Measurements from ENCODE around the gene FASTK. TPM values are rescaled to one million over a fixed set of nuclear protein-coding genes. Genes with fewer than 3 reads are reported as not detected.

The FASTK gene
- total and polyA plus RNA-seq, 2 experiments from 2014 or later: 109 to 145 TPM

DNA sequence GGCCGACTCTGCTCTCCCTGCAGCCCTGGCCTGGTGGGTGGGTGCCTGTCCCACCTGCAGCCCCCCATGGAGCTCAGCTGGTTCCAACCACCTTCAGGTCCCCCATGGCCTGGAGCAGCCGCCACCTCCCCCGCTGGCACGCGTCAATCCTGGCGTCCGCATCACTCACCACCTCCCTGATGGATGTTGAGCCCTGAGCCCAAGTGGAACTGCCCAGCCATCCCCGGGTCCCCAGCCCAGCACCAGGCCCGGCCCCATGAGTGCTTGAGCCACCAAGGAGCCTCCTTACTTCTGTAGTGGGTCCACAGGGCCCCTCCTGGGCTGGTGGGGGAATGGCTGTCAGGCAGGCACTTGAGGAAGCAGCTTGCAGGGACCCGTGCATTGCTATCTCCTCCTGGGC is 20.3 kb upstream of the FASTK start:
- no peaks in the 10 kb centered on the region for H3K27me3 ChIP-seq (replicated peaks; ENCODE audit: insufficient read depth)
- no peaks in the 10 kb centered on the region for H3K9me3 ChIP-seq (ENCODE audit: low read depth)
- H3K4me1 ChIP-seq (ENCODE audit: insufficient read depth): peaks cover 5% of the 10 kb centered on the region; the same call in 1 of the 2 replicates
- H3K4me3 ChIP-seq: no peak overlapping the region
- no peak overlapping the region for H3K9ac ChIP-seq
- no peak for TF ChIP-seq EZH2phosphoT487 (IDR thresholded peaks at IDR 0.05; ENCODE audit: insufficient read depth, low read depth)
- TF ChIP-seq EZH2 (IDR thresholded peaks at IDR 0.05; ENCODE audit: insufficient read depth, poor library complexity, severe bottlenecking): no peak
- no peak overlapping the region for H2AFZ ChIP-seq
- no peaks in the 10 kb centered on the region for H3K36me3 ChIP-seq (ENCODE audit: low read depth)
- peaks cover 11% of the 10 kb centered on the region; the same call in 1 of the 2 replicates for H4K20me1 ChIP-seq (ENCODE audit: insufficient read depth)
- peaks cover 99% of the 10 kb centered on the region for H3K79me2 ChIP-seq (ENCODE audit: insufficient read depth)
- in situ Hi-C loops (cut with MboI): no loop called here
- peaks cover 9% of the 10 kb centered on the region for H3F3A ChIP-seq (ENCODE audit: insufficient read depth)
- H3K9me2 ChIP-seq (ENCODE audit: insufficient read depth): no peaks in the 10 kb centered on the region
- H3K4me2 ChIP-seq (ENCODE audit: unreplicated experiment): no peak overlapping the region
- no peak for DNase-seq
- 91 to 96% methylated on average over 9 to 10 of the region's 10 CpGs for WGBS, 2 experiments (ENCODE audit: low coverage in 1 of 2, low lambda C conversion rate in 2 of 2, missing lambda C conversion rate in 2 of 2)
- no peak overlapping the region for H3K27ac ChIP-seq

GRCh38 chr7:151099486-151100211 is 19.0 kb upstream of the FASTK start:
- peaks cover 100% of the 10 kb centered on the region for H3K79me2 ChIP-seq (ENCODE audit: insufficient read depth)
- no peaks in the 10 kb centered on the region for H3K9me3 ChIP-seq (ENCODE audit: low read depth)
- no peaks in the 10 kb centered on the region for H3K27me3 ChIP-seq (replicated peaks; ENCODE audit: insufficient read depth)
- no peak overlapping the region for H3K9ac ChIP-seq
- DNase-seq: no peak
- TF ChIP-seq EZH2 (IDR thresholded peaks at IDR 0.05; ENCODE audit: insufficient read depth, poor library complexity, severe bottlenecking): no peak
- no peak for TF ChIP-seq EZH2phosphoT487 (IDR thresholded peaks at IDR 0.05; ENCODE audit: insufficient read depth, low read depth)
- no peak overlapping the region for H3K4me2 ChIP-seq (ENCODE audit: unreplicated experiment)
- no peak overlapping the region for H3K4me3 ChIP-seq
- peaks cover 20% of the 10 kb centered on the region for H3F3A ChIP-seq (ENCODE audit: insufficient read depth)
- H2AFZ ChIP-seq: no peak overlapping the region
- H3K4me1 ChIP-seq (ENCODE audit: insufficient read depth): no peaks in the 10 kb centered on the region
- 75 to 78% methylated on average over 19 to 20 of the region's 20 CpGs for WGBS, 2 experiments (ENCODE audit: low coverage in 1 of 2, low lambda C conversion rate in 2 of 2, missing lambda C conversion rate in 2 of 2)
- no peaks in the 10 kb centered on the region for H3K9me2 ChIP-seq (ENCODE audit: insufficient read depth)
- H3K36me3 ChIP-seq (ENCODE audit: low read depth): no peaks in the 10 kb centered on the region
- no peak overlapping the region for H3K27ac ChIP-seq
- peaks cover 17% of the 10 kb centered on the region for H4K20me1 ChIP-seq (ENCODE audit: insufficient read depth)
- in situ Hi-C loops (cut with MboI): no loop called here

DNA sequence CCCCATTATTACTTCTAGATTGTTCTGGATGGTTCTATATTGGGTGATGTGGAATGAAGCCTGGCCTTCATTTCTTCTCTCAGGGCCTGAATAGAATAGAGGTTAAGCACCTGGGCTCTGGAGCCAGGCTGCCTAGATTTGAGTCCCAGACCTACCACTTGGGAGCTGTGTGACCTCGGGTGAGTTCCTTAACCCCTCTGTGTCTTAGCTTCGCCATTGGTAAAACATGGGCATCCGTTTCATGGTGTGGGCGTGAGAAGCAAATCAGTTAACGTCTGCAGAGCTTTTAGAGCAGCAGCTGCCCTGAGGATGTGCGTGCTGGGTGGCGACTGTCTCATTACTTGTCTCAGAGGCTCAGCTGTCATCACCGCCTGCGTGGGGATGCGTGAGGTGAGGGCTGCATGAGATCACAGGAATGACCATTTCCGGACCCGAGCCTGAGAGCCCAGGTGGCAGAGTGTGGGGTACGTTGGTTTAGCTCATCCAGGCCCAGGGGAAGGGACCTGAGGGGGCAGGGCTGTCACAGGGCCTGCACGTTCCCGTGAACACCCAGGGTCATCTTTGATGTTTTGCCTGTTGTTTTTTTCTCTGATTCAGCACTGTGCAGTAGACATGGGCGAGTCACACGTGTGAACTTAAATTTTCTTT is 15.3 kb upstream of the FASTK start:
- Histone ChIP-seq H3F3A (ENCODE audit: insufficient read depth) (peaks cover 20% of the 10 kb centered on the region), H3K27ac (peak overlapping the region; percentile 57), H2AFZ (no peak overlapping the region), H3K9ac (peak overlapping the region; percentile 35; the same call in 1 of the 2 replicates), H3K4me2 (ENCODE audit: unreplicated experiment) (no peak overlapping the region), H3K9me2 (ENCODE audit: insufficient read depth) (no peaks in the 10 kb centered on the region), H3K27me3 (replicated peaks; ENCODE audit: insufficient read depth) (no peaks in the 10 kb centered on the region), H3K4me3 (no peak overlapping the region), H3K4me1 (ENCODE audit: insufficient read depth) (no peaks in the 10 kb centered on the region), H3K9me3 (ENCODE audit: low read depth) (no peaks in the 10 kb centered on the region), H3K36me3 (ENCODE audit: low read depth) (no peaks in the 10 kb centered on the region), H4K20me1 (ENCODE audit: insufficient read depth) (peaks cover 17% of the 10 kb centered on the region), H3K79me2 (ENCODE audit: insufficient read depth) (peaks cover 100% of the 10 kb centered on the region)
- 69 to 78% methylated on average over 17 of the region's 17 CpGs for WGBS, 2 experiments (ENCODE audit: low coverage in 1 of 2, low lambda C conversion rate in 2 of 2, missing lambda C conversion rate in 2 of 2)
- in situ Hi-C loops (cut with MboI): no loop called here
- peak; percentile 51 for DNase-seq
- TF ChIP-seq EZH2 (IDR thresholded peaks at IDR 0.05; ENCODE audit: insufficient read depth, poor library complexity, severe bottlenecking) (no peak), EZH2phosphoT487 (IDR thresholded peaks at IDR 0.05; ENCODE audit: insufficient read depth, low read depth) (no peak)

DNA sequence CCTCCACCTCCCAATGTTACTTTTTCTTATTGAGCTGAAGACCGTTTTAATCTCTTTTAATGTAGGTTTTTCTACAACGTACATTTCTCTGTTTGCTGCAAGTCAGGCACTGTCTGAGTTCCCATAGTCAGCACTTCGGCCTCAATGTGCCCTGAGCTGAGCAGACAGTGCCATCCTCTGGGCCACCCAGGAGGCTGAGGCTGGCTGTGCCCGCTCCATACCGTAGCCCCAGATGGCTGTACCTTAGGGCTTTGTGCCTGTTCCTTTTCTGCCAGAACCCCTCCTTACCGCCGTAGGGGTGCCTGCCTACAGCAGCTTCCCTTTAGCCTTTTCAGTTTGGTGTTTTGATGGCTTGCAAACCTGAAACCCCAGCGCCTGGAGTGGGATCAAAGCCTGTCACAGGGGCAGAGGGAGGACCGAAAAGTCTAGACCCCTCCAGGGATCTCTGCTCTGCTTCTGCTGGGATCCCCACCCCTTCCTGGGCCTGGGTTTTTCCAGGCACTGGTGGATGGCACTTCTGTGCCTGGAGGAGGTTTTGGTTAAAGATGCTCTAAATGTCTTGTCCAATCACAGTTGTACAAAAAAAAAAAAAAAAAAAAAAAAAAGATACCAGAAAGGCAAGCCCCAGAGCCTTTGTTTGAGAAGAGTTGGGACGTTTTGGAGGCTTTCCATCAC is 14.7 kb upstream of the FASTK start:
- H3K9ac ChIP-seq: peak overlapping the region; percentile 35; the same call in 1 of the 2 replicates
- in situ Hi-C loops (cut with MboI): no loop called here
- H3K36me3 ChIP-seq (ENCODE audit: low read depth): no peaks in the 10 kb centered on the region
- H3K9me3 ChIP-seq (ENCODE audit: low read depth): no peaks in the 10 kb centered on the region
- DNase-seq: no peak
- no peak overlapping the region for H2AFZ ChIP-seq
- H3K4me2 ChIP-seq (ENCODE audit: unreplicated experiment): no peak overlapping the region
- no peaks in the 10 kb centered on the region for H3K9me2 ChIP-seq (ENCODE audit: insufficient read depth)
- no peaks in the 10 kb centered on the region for H3K4me1 ChIP-seq (ENCODE audit: insufficient read depth)
- peaks cover 17% of the 10 kb centered on the region for H4K20me1 ChIP-seq (ENCODE audit: insufficient read depth)
- H3K4me3 ChIP-seq: no peak overlapping the region
- WGBS, 2 experiments (ENCODE audit: low coverage in 1 of 2, low lambda C conversion rate in 2 of 2, missing lambda C conversion rate in 2 of 2): 69 to 72% methylated on average over 10 of the region's 10 CpGs
- H3K79me2 ChIP-seq (ENCODE audit: insufficient read depth): peaks cover 100% of the 10 kb centered on the region
- no peaks in the 10 kb centered on the region for H3K27me3 ChIP-seq (replicated peaks; ENCODE audit: insufficient read depth)
- TF ChIP-seq EZH2phosphoT487 (IDR thresholded peaks at IDR 0.05; ENCODE audit: insufficient read depth, low read depth) (no peak), EZH2 (IDR thresholded peaks at IDR 0.05; ENCODE audit: insufficient read depth, poor library complexity, severe bottlenecking) (no peak)
- peak overlapping the region; percentile 57 for H3K27ac ChIP-seq
- H3F3A ChIP-seq (ENCODE audit: insufficient read depth): peaks cover 20% of the 10 kb centered on the region

Measured in GM23248 (cell line).